ENCODE results near the gene BANF1.

- no peak for TF ChIP-seq CTCF (optimal IDR thresholded peaks at IDR 0.05 in 1 of 3, IDR thresholded peaks at IDR 0.05 in 1 of 3, conservative IDR thresholded peaks at IDR 0.05 in 1 of 3; ENCODE audit: extremely low read depth in 1 of 3, insufficient read depth in 2 of 3, low read length in 3 of 3)
- no peak for TF ChIP-seq EZH2 (IDR thresholded peaks at IDR 0.05; ENCODE audit: low read length)
Observed at GRCh38 chr11:66015454-66015881, 13.2 kb downstream of the BANF1 start.

Measured in keratinocyte (primary cell).